ENCODE results near the gene GAS7.
A peak's percentile ranks its signal among the peaks of the same experiment; 100 is the strongest.

Gene GAS7

DNA sequence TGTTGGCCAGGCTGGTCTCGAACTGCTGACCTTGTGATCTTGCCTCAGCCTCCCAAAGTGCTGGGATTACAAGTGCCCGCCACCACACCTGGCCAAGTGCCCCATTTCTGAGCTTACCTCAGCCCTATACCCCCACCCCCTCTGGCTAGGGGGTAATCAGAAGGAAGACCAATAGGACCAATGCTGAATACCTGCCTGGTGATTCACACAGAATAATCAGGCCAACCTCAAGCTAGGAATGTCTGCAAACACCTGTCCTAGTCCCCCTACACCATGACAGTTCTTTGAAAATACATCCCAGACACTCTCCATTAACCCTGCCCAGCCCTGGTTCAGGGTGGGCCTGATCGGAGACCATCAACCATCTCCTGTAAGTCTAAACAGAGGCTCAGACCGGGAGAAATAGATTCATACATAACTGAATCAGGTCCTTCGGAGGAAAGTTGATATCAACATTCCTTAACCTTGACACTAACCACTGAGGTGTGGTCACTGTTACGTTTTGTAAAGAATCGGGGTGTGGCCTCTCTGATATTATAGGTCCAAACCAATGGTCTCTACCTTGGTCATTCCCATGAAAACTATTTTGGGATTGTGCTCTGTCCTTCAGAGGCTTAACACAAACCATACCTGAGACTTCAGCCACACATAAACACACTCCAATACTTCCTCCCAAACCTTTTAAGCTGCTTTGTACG, 130.8 kb downstream of the GAS7 start:
- DNase-seq = no peak

DNA sequence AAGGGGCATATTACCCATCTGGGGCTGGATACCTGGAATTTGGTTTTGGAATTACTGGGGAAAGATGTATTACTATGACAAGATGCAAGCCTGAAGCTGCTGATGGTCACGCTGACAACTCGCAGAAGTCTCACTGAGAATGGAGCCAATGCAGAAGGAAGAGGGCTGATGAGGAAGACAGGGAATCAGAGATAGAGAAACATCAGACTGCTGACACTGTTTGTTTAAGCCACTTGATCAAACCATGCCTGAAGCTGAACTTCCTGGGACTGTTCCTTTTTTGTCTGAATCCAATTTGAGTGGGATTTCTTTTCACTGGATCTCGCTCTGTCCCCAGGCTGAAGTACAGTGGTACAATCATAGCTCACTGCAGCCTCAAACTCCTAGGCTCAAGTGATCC, 133.9 kb downstream of the GAS7 start:
- no peak for DNase-seq

DNA sequence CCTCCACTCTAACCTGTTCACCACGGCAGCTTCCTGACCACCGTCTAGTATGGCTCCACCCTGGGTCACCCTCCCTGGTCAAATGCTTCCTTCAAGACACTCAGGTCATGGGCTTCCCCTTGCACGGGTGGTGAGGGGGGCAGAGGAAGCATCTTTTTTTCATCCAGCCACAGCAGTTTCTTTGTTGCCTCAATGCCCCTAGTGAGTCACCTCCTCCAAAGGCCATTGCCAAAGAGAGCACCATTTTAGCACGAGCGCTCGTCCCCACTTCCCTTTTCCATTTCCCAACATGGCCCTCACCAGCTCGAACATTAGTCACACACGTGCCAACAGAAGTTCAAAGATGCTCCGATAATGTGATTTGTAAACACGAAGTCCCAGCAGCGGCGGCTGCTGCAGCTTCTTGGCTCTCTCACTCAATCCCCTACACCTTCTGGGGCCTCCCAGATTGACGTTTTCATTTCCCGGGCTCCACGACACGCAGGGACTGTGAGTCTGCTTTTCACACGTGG, 134.6 kb downstream of the GAS7 start:
- DNase-seq = peak; percentile 45

DNA sequence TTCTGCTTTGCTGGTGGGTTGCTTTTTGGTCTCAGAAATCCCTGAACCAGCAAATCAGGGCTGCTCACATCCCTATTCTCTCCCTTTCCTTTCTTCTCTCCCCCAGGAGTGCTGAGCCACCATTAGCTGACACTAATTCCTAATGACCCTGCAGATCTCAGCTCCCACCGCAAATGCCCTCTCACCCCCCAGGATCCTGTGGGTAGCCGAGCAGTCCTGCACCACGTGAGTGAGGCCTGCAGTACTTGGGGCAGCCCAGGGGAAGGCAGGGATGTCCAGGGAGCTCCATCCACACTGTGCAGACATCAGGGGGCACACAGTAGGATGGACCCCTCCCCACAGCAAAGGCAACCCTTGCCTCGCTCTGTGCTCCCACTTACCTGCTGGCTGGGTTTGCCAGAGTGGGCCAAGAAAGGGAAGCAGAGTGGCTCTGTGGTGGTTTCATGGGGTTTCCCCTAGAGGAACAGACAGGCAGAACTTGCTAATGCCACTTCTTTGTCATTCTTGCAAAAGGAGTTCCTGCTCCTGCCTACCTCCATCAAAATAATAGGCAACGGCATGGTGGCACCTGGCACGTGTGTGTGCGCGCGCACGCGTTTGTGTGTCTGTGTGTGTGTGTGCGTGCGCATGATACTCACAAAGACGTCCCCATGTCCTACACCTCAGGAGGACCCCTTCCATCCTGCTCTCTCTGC, 135.6 kb downstream of the GAS7 start:
- no peak for DNase-seq

DNA sequence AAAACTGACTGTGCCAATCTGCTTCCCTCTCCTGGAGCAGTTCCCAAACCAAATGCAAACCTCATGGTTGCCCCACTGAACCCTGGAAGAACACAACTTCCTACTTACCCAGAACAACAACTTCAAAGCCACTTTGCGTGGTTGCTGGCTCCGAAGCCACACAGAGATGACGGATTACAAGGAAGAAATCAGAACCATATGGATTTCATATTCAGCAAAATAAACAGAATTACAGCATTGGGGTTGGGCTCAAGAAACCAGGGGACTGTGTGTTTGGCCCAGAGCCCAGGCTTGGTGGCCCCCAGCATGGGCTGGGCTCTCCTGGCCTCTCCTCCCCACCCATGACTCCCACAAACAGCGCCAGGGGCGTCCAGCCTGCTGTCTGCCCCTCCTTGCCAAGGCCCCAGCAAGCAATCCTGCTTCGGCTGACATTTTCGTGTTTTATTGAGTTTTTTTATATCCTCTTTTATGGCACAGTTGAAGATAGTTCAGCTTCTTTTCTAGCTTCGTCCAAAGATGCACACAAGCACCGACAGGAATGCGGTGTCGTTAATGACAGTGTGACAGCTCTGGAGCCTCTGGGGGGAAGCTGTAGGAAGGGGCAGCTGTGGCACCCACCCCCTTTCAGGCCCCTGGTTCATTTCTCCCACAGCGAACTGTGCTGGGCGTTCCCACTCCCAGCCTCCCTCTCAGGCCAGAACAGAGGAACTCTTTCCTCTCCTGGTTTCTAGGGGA, 137.1 kb downstream of the GAS7 start:
- DNase-seq = peak; percentile 89

DNA sequence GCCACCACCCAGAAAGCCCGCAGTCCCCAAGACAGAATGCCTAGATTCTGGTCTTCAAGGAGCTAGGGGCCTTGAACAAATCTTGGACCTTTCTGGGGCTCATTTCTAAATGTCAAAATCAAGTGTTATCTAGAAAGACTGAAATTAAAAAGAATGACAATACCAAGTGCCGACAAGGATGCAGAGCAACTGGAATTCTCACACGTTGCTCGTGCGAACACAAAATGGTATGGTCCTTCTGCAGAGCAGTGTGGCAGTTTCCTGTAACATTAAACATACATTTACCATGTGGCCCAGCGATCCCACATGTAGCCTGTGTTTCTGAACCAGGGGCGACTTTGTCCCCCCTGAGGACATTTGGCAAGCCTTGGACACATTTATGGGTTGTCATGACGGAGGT, 137.9 kb downstream of the GAS7 start:
- no peak for DNase-seq

DNA sequence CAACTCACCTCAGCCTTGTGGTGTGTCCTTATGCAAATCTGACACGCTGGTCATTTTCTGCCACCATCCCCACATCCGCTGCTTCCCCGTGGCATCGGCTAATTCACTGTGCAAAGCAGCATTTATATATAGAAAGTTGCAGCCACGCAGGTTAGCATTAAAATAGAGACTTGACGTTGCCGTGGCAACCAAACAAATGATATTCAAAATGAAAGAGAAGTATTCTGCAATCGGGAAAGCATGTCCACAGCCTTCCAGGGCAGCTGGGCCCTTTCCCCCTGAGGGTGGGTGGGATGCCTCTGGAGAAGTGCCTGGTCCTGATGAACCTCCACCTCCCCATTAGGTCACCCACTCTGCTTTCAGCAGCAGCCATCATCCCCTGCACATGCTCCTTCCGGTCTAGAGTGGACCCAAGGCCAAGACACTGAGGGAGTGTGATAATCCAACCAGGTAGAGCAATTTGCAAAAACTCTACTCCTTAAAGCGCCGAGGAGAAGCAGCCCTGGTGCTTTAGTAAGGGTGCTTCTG, 138.7 kb downstream of the GAS7 start:
- peak; percentile 83 for DNase-seq

DNA sequence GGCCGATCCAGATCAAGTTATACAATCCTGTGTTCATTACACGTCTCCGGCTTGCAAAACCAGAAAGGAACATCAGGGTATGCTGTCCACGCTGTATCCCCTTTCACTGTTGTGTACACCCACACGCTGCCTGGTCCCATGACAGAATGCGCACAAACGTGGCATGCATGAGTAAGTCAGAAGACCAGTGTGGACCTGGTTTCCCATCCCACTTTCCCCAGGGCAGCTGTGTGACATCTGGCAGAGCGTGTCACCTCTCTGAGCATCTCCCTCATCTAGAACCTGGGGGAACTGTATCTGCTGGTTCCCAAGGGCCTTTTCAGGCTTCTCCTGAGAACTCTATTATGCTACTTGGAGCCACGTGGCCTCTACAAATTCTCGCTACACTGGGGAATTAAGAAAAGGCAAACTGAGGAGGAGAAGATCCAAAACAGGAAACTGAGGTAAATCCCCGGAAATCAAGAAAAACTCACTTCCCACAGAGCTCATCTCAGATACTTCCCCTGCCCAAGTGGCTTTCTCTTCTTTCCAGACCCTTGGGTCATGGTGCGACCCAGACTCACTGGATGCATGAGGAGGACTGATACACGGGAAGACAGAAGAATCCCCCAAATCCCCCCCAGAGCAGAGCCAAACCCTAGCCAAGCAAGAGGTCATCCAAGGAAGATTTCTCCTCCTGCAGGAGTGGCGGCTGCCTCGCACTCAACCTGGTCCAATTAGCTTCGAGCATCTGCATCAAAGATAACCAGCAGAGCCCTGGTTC, 139.3 kb downstream of the GAS7 start:
- no peak for DNase-seq

DNA sequence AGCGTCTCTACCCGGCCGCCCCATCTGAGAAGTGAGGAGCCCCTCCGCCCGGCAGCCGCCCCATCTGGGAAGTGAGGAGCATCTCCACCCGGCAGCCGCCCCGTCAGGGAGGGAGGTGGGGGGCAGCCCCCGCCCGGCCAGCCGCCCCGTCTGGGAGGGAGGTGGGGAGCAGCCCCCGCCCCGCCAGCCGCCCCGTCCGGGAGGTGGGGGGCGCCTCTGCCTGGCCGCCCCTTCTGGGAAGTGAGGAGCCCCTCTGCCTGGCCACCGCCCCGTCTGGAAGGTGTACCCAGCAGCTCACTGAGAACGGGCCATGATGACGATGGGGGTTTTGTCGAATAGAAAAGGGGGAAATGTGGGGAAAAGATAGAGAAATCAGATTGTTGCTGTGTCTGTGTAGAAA, 140.9 kb downstream of the GAS7 start:
- DNase-seq = peak; percentile 4

DNA sequence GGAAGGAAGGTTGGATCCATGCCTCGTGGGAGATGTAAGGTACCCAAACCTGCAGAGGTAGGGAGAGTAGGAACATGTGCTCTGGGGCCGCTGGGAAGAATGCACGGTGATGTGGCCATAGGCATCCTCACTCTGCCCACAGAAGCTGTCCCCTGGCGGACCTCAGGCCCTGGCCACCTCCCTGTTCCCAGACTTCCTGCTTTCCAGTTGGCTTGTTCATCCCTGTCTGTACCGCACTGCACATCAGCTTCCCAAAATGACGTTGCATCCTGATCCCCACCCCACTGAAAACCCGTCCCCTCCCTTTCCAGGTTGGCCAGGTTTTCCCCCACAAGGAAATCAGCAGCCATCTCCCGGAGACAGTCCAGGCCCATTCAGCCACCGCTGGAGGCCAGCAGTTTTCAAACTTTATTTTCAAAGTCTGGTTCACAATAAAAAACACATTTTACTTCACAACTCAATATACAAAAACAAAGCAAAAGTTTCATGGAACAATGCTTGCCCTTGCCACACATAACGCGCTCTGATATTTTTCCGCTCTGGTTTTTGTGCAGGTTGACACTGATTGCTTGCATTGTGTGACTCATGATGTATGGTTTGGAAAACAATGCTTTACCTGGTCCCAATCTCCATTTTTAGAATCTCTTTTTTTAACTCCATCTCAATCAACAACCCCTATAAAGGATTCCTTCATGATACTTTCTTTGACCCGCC, 143.0 kb downstream of the GAS7 start:
- peak; percentile 56 for DNase-seq

DNA sequence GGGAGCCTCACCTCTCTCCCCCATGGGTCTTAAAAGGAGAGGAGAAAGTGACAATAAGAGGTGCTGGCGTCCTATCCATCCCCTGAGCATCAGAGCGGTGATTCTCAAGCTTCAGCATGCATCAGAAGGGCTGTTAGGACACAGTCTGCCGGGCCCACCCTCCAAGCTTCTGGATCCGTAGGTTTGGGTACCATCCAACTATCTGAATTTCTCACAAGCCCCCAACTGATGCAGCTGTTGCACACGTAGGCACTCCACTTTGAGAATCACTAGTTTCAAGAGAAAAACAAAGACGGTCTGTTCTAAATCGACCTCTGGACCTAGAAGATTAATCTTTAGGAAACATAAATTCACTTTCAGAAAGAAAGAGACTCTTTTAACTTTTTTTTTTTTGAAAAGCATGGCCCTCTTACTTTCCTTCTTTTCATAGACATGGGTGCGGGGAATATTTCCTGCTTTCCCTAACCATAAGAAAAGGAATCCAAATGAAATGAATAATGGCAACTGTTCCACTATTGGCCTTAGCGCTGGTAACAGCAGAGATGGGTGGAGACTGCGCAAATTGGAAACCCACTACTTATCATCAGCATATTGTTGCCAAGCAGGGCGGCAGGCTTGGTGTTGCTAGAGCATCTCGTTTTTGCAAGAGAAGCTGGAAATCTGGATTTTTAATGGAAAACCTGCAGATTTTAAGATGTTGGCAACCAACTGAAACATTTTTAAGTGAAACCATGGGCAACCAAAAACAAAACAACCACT, 144.4 kb downstream of the GAS7 start:
- DNase-seq = peak; percentile 43

DNA sequence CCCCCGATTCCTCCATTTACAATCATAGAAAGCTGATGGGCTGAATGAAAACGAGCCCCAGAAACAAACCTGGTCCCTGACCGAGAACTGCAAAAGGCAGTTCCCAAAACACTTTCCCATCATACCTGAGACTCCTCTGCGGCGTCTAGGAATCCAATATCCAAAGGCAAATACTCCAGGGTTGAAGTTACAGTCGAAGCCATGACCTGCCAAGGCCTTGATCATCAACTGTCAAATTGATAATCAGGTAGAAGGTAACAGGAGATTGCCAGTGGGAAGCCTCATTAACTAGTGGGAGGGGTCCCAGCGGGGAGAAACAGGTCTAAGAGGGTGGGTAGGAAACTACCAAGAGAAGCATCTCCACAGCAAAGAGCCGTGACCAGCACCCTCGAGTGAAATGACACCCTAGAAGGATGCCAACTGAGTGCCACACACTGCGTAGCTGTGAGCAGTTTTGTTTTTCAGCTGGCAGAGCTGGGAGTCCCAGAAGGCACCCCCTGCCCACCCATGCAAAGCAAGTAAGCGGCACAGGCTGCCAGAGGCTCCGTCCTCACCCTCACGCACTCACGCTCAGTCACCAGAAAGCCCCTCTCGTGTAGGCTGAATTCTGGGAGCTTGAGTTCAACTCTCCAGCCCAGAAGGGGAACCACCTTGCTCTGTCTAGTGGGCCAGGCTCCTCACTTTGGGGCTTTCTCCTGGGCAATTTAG, 146.1 kb downstream of the GAS7 start:
- peak; percentile 13 for DNase-seq

DNA sequence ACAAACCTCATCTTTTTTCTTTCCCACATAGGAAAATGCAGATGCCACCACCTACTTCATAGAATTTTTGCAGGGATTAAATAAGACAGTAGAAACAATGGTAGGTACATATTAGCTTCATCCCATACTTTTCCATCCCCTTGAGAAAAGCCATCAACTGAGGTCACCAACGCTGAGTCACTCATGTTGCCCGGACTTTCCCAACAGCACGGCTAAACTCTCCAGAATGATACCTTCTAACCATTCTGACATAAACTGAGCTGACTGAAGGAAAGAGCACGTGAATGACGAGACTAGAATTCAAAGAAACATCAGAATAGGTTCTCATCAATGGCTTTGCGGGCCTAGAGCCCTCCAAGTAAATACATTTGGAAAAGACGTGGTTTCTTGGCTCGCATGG, 147.3 kb downstream of the GAS7 start:
- no peak for DNase-seq

DNA sequence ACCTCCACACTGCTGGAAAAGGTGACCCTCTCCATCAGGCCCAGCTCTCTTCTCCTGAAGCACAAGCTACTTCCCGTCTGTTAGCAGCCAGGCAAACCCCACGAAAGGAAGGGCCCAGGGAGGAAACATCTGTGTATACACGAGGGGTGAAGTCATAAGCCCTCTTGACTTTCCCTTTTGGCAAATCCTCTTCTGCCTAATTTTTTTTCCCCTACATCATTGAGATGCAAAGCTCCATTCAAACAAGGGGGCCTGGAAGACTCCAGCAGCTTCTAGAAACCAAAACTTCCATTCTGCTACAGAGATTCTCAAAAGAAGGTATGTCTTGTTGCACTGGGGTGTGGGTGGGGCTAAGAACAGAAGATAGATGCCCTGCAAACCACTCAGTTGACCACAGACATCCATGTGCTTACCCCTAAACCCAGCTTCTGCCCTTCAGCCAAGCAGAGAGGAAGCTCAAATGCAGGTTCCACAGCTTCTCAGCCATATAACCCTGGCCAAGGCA, 147.8 kb downstream of the GAS7 start:
- DNase-seq = peak; percentile 56

DNA sequence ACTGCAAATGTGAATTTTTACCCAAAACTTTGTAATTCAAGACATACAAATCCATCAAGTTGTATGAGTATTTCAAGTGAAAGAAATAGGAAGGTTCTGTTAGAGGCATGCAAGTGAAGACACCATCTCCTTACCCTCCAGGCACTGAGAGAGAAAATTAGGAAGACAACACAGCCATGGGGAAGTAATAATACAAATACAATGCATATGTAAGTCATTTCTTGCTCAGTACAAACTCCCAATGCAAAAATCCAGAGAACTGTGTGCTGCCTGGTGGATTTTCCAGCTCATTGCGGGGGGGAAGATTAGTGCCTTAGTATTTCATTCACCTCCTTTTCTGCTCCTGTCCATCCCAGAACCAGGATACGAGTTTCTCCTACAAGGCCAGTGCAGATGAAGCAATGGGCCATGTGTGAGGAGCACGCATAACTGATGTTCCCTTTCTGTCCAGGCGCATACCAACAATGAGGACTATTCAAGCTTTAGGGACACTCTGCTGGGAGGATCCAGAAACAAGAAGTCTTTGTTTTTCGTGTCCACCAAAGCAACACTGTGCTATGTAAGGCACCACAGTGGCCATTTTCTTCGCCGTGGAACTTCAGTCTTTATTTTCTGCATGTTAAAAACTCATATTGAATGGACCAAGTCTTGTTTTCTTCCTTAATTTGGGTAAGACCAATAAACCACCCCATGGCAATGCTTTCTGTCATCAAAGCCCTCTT, 149.6 kb downstream of the GAS7 start:
- DNase-seq = no peak

DNA sequence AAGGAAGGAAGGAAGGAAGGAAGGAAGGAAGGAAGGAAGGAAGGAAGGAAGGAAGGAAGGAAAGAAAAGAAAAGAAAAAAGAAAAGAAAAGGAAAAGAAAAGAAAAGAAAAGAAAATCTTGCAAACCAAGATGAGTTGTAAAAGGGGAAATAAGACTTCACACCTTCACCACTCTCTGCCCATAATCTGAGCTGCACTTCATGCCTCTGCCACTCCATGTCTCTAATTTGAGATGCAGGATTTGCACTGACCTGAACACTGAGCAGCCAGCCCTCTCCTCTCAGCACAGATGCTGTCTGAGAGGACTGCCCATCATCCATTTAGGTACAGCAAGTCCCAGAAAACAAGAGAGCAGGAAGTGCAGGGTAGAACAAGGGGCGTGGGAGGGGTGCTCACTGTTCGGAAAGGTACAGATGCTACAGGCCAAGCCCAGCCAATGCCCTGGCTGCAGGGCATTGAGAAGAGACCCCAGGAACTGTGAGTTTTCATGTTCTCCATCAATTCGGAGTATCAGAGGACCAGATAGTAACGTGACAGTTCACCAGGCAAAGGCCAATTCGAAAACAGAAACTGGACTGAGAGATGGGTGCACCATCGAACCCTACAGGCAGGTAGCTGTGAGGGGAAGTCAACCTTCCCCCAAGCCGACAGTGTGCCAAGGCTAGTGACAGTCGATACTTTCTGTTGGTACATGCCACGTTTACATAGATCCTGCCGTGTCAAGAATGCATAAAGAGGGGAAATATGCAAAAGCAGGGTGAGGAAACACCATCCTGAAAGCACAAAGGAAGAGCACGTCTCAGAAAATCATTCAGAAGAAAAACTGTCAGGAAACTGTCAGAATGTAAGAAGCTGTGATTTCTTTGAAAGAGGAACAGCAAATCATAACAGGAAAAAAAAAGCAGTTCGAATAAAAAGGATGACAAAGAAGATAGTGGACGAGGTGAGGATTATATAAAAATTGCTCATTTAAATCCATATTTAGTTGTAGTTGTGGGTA, 151.3 kb downstream of the GAS7 start:
- no peak for DNase-seq

DNA sequence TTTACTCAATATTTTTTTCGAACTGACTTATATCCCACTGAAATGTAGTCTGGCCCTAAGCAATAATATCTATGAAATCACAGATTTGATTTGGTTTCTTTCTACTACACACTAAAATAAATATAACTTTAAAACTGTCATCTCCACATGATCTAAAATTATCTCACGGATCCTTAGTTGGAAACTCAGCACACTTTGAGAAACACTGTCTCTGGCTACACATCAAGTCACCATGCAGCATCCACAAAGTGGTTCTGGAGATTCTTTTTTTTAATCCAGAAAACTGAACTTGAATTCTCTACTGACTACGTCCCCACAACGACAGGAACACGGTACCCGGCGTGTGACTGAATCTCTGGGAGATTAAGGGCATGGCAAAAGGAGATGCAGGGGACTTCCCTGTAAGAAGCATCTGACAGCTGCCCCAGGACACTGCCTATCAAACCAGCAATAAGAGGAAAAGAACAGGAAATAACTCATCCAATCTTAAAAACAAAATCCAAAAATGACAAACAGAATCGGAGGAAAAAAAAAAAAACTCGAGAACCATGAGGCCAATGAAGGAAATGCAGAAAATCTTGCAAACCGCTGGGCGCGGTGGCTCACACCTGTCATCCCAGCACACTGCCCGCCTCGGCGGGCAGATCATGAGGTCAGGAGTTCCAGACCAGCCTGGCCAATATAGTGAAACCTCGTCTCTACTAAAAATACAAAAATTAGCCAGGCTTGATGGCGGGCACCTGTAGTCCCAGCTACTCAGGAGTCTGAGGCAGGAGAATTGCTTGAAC, 152.3 kb downstream of the GAS7 start:
- DNase-seq = no peak

All from left hindlimb (tissue), 1 donor.